ENCODE measurements around the gene PTPRG.
"Not testable (repeated sequence)": the region's sequence is repeated elsewhere in the genome, so short reads cannot be mapped to it uniquely, and the experiment has no call there.

PTPRG gene

GRCh38 chr3:61730577-61731231 is 169.3 kb downstream of the PTPRG start:
- DNase-seq, result no peak

GRCh38 chr3:61733000-61733399 is 171.6 kb downstream of the PTPRG start:
- no peak for DNase-seq

GRCh38 chr3:61733876-61734275 is 172.5 kb downstream of the PTPRG start:
- no peak for DNase-seq

- no peak for DNase-seq
Observed at GRCh38 chr3:61734749-61735686, 173.6 kb downstream of the PTPRG start.

GRCh38 chr3:61736506-61736905 is 175.1 kb downstream of the PTPRG start:
- no peak for DNase-seq

GRCh38 chr3:61739640-61740039 is 178.3 kb downstream of the PTPRG start:
- DNase-seq, result no peak

GRCh38 chr3:61740494-61740893 is 179.1 kb downstream of the PTPRG start:
- DNase-seq, result no peak

GRCh38 chr3:61741551-61741950 is 180.2 kb downstream of the PTPRG start:
- no peak for DNase-seq

GRCh38 chr3:61742006-61742405 is 180.6 kb downstream of the PTPRG start:
- no peak for DNase-seq

GRCh38 chr3:61743067-61743466 is 181.7 kb downstream of the PTPRG start:
- no peak for DNase-seq

- no peak for DNase-seq
Observed at GRCh38 chr3:61743686-61744242, 182.4 kb downstream of the PTPRG start.

GRCh38 chr3:61748288-61748687 is 186.9 kb downstream of the PTPRG start:
- DNase-seq, result no peak

GRCh38 chr3:61750766-61751165 is 189.4 kb downstream of the PTPRG start:
- DNase-seq, result no peak

- no peak for DNase-seq
Observed at GRCh38 chr3:61758839-61759238, 197.5 kb downstream of the PTPRG start.

GRCh38 chr3:61760783-61761182 is 199.4 kb downstream of the PTPRG start:
- not testable (repeated sequence) for DNase-seq

- DNase-seq, result no peak
Observed at GRCh38 chr3:61761694-61762430, 200.5 kb downstream of the PTPRG start.

GRCh38 chr3:61765157-61765876 is 203.9 kb downstream of the PTPRG start:
- no peak for DNase-seq

GRCh38 chr3:61768284-61769037 is 207.1 kb downstream of the PTPRG start:
- no peak for DNase-seq

GRCh38 chr3:61769266-61769990 is 208.1 kb downstream of the PTPRG start:
- no peak for DNase-seq

GRCh38 chr3:61771976-61772375 is 210.6 kb downstream of the PTPRG start:
- no peak for DNase-seq

- no peak for DNase-seq
Observed at GRCh38 chr3:61772456-61772855, 211.1 kb downstream of the PTPRG start.
